Activated CD8-positive, alpha-beta memory T cell treated with anti-CD3 and anti-CD28 coated beads for 4 hours (primary cell): ENCODE results near the gene SFTPA2.
"Not testable (repeated sequence)": the region's sequence is repeated elsewhere in the genome, so short reads cannot be mapped to it uniquely, and the experiment has no call there.

ENCODE experiments used
- DNase-seq, 2 donors: peaks; one replicate each; pipeline ENCODE4 v3.0.0-alpha.2; 2020; ENCODE audit warnings: low read depth in 2 of 2

SFTPA2 gene

DNA sequence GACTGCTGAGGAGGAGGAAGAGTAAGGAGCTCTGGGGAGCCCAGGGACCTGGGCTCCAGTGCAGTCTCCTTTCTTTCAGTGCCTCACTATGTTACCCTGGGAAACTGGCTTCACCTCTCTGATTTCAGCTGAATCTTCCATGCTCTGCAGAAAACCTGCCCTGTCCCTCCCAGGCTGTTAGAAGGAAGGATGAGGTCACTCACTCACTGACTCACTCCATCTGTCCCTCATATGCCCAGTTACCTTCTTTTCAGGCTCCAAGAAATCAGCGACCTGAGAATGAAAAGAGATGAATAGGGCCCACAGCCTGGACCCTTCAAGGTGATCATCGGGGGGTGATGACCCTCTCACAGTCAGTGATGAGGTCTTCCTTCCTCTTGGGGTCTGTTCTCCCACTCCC is 481 bp downstream of the SFTPA2 start:
- no peak for DNase-seq

- not testable (repeated sequence) for DNase-seq
These were observed 3.2 kb downstream of the SFTPA2 start for GRCh38 chr10:79556961-79557360.

- no peak for DNase-seq
These were observed 4.6 kb downstream of the SFTPA2 start for GRCh38 chr10:79555354-79556309.

GRCh38 chr10:79552143-79552542 is 8.1 kb downstream of the SFTPA2 start:
- no peak for DNase-seq

GRCh38 chr10:79547973-79548372 is 12.2 kb downstream of the SFTPA2 start:
- DNase-seq = no peak

DNA sequence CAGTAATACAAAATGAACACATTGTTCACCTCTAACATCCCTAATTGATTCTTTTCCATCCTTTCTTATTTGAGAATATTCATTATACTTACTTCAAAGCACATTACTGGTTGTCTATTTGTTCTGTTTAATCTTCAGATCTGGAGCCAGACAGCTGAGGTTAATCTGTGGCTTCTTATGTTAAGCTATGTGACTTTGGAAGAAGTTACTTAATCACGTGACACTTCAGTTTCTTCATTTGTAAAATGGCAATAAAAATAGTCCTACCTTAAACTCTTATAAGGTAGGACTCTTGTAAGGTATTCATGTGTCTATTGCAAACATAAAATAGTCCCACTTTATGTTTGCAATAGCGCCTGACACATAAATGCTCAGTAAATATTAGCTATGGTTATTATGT is 13.1 kb downstream of the SFTPA2 start:
- DNase-seq = not testable (repeated sequence)

- not testable (repeated sequence) for DNase-seq
These were observed 15.1 kb downstream of the SFTPA2 start for GRCh38 chr10:79544926-79545659.

DNA sequence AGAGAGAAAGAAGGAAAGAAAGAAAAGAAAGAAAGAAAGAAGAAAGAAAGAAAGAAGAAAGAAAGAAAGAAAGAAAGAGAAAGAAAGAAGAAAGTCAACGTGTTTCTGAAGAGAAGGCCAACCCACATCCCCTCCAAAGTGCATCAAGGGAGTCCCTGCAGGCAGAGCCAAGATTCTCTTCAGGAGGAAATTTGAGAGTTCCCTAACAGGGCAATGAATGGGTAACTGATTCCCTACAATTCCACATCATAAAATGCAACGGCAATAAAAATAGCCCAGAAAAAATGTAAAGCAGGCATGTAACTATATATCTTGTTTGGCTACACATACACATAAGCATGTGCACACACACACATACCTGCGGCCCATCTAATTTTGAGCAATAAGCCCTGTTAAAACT is 15.8 kb downstream of the SFTPA2 start:
- not testable (repeated sequence) for DNase-seq

- no peak for DNase-seq
These were observed 17.6 kb downstream of the SFTPA2 start for GRCh38 chr10:79542626-79543025.

GRCh38 chr10:79540930-79541329 is 19.3 kb downstream of the SFTPA2 start:
- not testable (repeated sequence) for DNase-seq

GRCh38 chr10:79538311-79538710 is 21.9 kb downstream of the SFTPA2 start:
- DNase-seq = not testable (repeated sequence)

- not testable (repeated sequence) for DNase-seq
These were observed 26.4 kb downstream of the SFTPA2 start for GRCh38 chr10:79533903-79534175.

- DNase-seq = not testable (repeated sequence)
These were observed 26.9 kb downstream of the SFTPA2 start for GRCh38 chr10:79533142-79533902.

GRCh38 chr10:79528261-79528660 is 31.9 kb downstream of the SFTPA2 start:
- not testable (repeated sequence) for DNase-seq

DNA sequence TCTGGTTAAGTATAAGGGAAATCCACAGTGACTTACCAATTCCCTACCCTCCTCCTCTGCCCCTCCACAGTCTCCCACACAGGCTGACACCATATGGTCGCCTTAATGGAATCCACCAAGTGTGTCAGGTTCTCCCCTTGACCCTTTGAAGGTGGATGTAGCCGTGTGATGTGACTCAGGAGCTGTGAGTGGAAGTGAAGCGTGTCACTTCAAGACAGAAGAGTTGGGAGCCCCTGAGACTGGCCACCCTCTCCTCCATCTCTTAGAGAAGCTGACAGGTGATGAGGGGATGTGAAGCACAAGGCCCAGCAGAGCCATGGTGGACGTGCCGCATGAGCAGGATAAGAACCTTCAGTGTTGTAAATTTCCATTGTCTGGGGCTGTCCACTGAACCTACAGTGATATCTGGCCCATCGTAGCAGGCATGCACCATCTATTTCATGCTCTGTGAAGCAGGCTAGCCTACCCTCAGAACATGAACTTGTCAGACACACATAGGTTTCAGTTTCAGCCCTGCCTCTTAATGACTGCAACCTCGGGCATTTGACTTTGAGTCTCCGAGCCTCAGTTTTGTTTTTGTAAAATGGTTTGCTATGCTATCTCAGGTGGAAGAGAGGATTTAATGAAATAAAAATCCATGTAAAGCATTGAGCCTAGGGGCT is 35.0 kb downstream of the SFTPA2 start:
- not testable (repeated sequence) for DNase-seq

DNA sequence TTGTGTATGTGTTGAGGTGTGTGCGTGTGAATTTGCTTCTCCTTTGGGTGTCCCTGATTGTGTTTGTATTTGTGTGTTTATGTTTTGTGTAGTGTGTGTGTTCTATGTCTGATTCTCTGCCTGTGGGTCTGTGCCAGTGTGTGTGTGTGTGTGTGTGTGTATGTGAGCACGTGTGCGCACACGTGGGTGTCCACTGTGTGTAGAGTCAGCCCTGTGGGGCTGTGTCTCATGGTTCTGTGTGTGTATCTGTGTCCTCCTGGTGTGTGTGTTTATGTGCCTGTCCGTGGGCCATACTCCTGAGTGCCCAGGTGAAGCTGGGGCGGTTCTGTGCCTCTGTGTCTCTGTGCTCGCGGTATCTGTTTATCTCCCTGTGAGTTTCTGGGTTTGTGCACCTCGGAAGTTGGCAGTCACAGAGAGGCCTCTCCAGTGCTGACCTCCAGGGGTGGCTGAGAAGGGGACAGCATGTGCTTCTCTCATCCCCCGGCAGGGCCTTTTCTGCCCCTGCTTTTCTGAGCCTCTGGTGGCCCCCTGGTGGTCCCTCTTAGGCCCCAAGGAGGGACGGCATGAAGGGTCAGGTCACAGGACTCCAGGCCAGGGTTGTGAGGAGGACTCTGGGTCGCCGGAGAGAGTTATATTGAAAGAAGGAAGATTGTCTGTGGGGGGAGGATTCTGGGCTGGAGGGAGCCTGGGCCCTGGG is 36.9 kb downstream of the SFTPA2 start:
- DNase-seq = not testable (repeated sequence)

- not testable (repeated sequence) for DNase-seq
These were observed 37.7 kb downstream of the SFTPA2 start for GRCh38 chr10:79522464-79522863.

- not testable (repeated sequence) for DNase-seq
These were observed 38.5 kb downstream of the SFTPA2 start for GRCh38 chr10:79521751-79522150.

GRCh38 chr10:79517567-79517966 is 42.6 kb downstream of the SFTPA2 start:
- DNase-seq = not testable (repeated sequence)

- not testable (repeated sequence) for DNase-seq
These were observed 43.5 kb downstream of the SFTPA2 start for GRCh38 chr10:79516532-79517205.
